A204.1 (cell line): Measurements from ENCODE around the gene MSH5.
"Not testable (repeated sequence)": the region's sequence is repeated elsewhere in the genome, so short reads cannot be mapped to it uniquely, and the experiment has no call there.

Experiments
- FAIRE-seq: peaks from 2 replicates; lab custom pipeline; 2012; peaks lifted over from hg19 to GRCh38; lab: Jason Lieb, UNC

The MSH5 gene

DNA sequence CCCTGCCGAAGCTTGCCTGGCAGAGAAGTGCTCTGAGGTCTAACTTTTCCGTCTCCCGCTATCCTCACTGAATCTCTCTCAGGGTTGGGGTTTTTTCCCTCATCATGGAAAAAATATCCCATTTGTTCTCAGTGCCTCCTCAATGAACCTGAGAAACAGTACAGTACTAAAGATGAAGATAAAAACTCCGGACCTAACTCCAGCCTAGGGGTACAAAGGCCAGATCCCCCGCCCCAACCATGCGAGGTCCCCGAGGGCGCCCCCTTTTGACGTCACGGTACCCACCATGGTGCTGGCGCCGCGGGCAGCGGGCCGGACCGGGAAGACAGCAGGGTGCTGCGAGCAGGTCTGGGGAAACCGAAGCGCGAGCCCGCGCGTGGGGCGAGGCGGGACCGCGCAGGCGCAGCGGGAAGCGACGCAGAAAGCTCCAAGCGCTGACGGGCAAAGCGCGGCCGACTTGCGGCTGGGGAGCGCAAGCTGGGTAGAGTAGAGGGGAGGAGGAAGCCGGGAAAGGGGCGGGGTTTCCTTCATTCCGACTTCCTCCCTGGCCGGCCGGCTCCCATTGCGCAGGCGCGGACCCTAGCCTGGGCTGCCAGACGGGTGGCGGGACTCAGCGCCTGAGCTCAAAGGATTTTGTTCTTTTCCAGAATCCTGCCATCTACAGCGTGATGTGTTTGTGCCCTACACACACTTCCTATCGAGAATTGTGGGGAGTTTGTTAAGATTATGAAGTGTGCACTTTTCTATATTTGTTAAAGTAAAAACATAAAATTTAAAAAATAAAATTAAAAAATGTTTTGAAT, 66.9 kb downstream of the MSH5 start, which contains the start of gene LSM2:
LSM2 (minus strand) TSS at position 497 of the 803 bp plus-strand sequence; CDS start at position 288, 209 bp downstream.
- FAIRE-seq = peak; percentile 88

- not testable (repeated sequence) for FAIRE-seq
Observed at GRCh38 chr6:31808599-31808998, 68.8 kb downstream of the MSH5 start.

DNA sequence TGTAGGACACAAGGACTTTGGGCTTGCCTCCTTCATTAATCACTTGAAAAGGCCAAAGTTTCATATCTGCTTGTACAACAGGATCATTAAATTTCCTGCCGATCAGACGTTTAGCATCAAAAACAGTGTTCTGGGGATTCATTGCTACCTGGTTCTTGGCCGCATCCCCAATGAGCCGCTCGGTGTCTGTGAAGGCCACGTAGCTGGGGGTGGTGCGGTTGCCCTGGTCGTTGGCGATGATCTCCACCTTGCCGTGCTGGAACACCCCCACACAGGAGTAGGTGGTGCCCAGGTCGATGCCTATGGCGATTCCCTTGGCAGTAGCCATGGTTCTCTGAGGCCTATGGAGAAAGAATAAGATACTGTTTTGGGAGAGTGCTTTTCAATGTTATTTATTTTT, 71.8 kb downstream of the MSH5 start:
- no peak for FAIRE-seq
